H1 (cell line): ENCODE data around the gene ABHD16A. TPM values are rescaled to one million over a fixed set of nuclear protein-coding genes. Genes with fewer than 3 reads are reported as not detected.

Experiments
- CTCF ChIA-PET: fragments of 300-600 bp; sonication (Branson Sonifier 250); formaldehyde crosslinking; loops from one replicate; lab custom pipeline; 2021; ENCODE audit not compliant: partially characterized antibody; lab: Charles Lee
- POLR2A ChIA-PET: fragments of 300-600 bp; sonication (Branson Sonifier 250); formaldehyde crosslinking; loops from one replicate; lab custom pipeline; 2021; ENCODE audit warnings: inconsistent platforms; ENCODE audit not compliant: partially characterized antibody; lab: Charles Lee
- DNase-seq, 2 experiments: peaks; one replicate each; pipeline versions ENCODE4 v3.0.0 to v3.0.0-alpha.2; 2010 to 2022; ENCODE audit warnings: low spot score in 2 of 2, low read depth in 1 of 2, mixed read lengths in 1 of 2
- FAIRE-seq: peaks from 2 replicates; lab custom pipeline; 2011; peaks lifted over from hg19 to GRCh38; lab: Jason Lieb, UNC
- H2AFZ ChIP-seq: 2 replicates; pipeline ENCODE4 v1.8.1; 2012; ENCODE audit warnings: low read length, inconsistent platforms
- H2AK5ac ChIP-seq: 2 replicates; pipeline ENCODE4 v1.6.1; 2013; ENCODE audit warnings: low read depth, low read length
- H2BK120ac ChIP-seq: replicated peaks from 2 replicates; pipeline ENCODE3; 2013; ENCODE audit warnings: low read depth, low read length, inconsistent platforms
- H2BK12ac ChIP-seq: 2 replicates; pipeline ENCODE4 v1.6.1; 2013; ENCODE audit warnings: low read depth, low read length
- H2BK15ac ChIP-seq: 2 replicates; pipeline ENCODE4 v1.6.1; 2013; ENCODE audit warnings: low read length
- H2BK20ac ChIP-seq: 2 replicates; pipeline ENCODE4 v1.6.1; 2013; ENCODE audit warnings: low read length
- H2BK5ac ChIP-seq: 2 replicates; pipeline ENCODE4 v1.6.1; 2013; ENCODE audit warnings: low read depth, low read length
- H3K14ac ChIP-seq: 2 replicates; pipeline ENCODE4 v1.6.1; 2013; ENCODE audit warnings: inconsistent platforms; ENCODE audit not compliant: insufficient read length
- H3K18ac ChIP-seq: 2 replicates; pipeline ENCODE4 v1.6.1; 2013; ENCODE audit warnings: low read length; ENCODE audit errors: extremely low read depth
- H3K23ac ChIP-seq: 2 replicates; pipeline ENCODE4 v1.6.1; 2013; ENCODE audit warnings: inconsistent platforms; ENCODE audit not compliant: insufficient read length
- H3K23me2 ChIP-seq: 2 replicates; pipeline ENCODE4 v1.6.1; 2013; ENCODE audit warnings: low read depth, low read length
- H3K27ac ChIP-seq: 2 replicates; pipeline ENCODE4 v1.6.1; 2011; ENCODE audit warnings: low read depth, low read length, inconsistent platforms
- H3K27me3 ChIP-seq, 4 experiments: replicated peaks in 1 of 4; 1 replicate in 1 of 4; 2 replicates in 3 of 4; pipeline versions ENCODE4 v1.6.1 to v1.8.1; 2011 to 2013; ENCODE audit warnings: low read length in 3 of 4, mild to moderate bottlenecking in 3 of 4, inconsistent platforms in 2 of 4, mixed read lengths in 2 of 4, moderate library complexity in 1 of 4; ENCODE audit not compliant: control insufficient read depth in 3 of 4, insufficient read depth in 3 of 4; ENCODE audit errors: extremely low read depth in 1 of 4
- H3K36me3 ChIP-seq, 4 experiments: 2 replicates each; pipeline versions ENCODE4 v1.6.1 to v1.8.1; 2011 to 2013; ENCODE audit warnings: mild to moderate bottlenecking in 4 of 4, low read length in 3 of 4, moderate library complexity in 2 of 4, control low read depth in 1 of 4, inconsistent platforms in 1 of 4; ENCODE audit not compliant: insufficient read depth in 4 of 4, control insufficient read depth in 2 of 4
- H3K4ac ChIP-seq: replicated peaks from 2 replicates; pipeline ENCODE3; 2013; ENCODE audit warnings: low read length, low read depth, mixed read lengths, inconsistent platforms; ENCODE audit not compliant: insufficient read length
- H3K4me1 ChIP-seq, 4 experiments: replicated peaks in 1 of 4; 1 replicate in 1 of 4; 2 replicates in 3 of 4; pipeline versions ENCODE4 v1.6.1 to v1.8.1; 2011 to 2013; ENCODE audit warnings: low read length in 3 of 4, inconsistent platforms in 2 of 4, mixed read lengths in 1 of 4; ENCODE audit not compliant: insufficient read depth in 4 of 4, control insufficient read depth in 3 of 4
- H3K4me2 ChIP-seq, 2 experiments: 2 replicates each; pipeline versions ENCODE4 v1.6.1 to v1.8.1; 2011 to 2013; ENCODE audit warnings: low read depth in 2 of 2, low read length in 2 of 2, control low read depth in 1 of 2, inconsistent platforms in 1 of 2, mild to moderate bottlenecking in 1 of 2; ENCODE audit not compliant: insufficient read depth in 1 of 2
- H3K4me3 ChIP-seq, 4 experiments: fragments of 200-600, 300-600 bp in 1 of 4; sonication (generic), shearing (Covaris generic), sonication (Bioruptor Twin) in 1 of 4; 2 replicates each; pipeline versions ENCODE4 v1.5.1 to v1.8.1; 2011 to 2016; ENCODE audit warnings: low read length in 4 of 4, low read depth in 3 of 4, control low read depth in 2 of 4, inconsistent platforms in 2 of 4, mild to moderate bottlenecking in 2 of 4, mixed read lengths in 1 of 4, moderate library complexity in 1 of 4; ENCODE audit not compliant: insufficient read depth in 2 of 4; ENCODE audit errors: extremely low read depth in 1 of 4
- H3K56ac ChIP-seq: replicated peaks from 2 replicates; pipeline ENCODE3; 2013; ENCODE audit warnings: low read depth, mild to moderate bottlenecking, mixed read lengths, low read length, inconsistent platforms; ENCODE audit not compliant: insufficient read length
- H3K79me1 ChIP-seq: 2 replicates; pipeline ENCODE4 v1.6.1; 2013; ENCODE audit warnings: low read depth, low read length, control low read depth
- H3K79me2 ChIP-seq, 2 experiments: 2 replicates each; pipeline versions ENCODE4 v1.6.1 to v1.8.1; 2012 to 2013; ENCODE audit warnings: low read length in 2 of 2, mild to moderate bottlenecking in 2 of 2, inconsistent platforms in 1 of 2; ENCODE audit not compliant: insufficient read depth in 2 of 2, control insufficient read depth in 1 of 2
- H3K9ac ChIP-seq, 4 experiments: replicated peaks in 1 of 4; 1 replicate in 1 of 4; 2 replicates in 3 of 4; pipeline versions ENCODE4 v1.6.1 to v1.8.1; 2011 to 2013; ENCODE audit warnings: low read depth in 3 of 4, low read length in 3 of 4, control low read depth in 2 of 4, mild to moderate bottlenecking in 2 of 4, moderate library complexity in 2 of 4, inconsistent platforms in 1 of 4; ENCODE audit errors: extremely low read depth in 1 of 4
- H3K9me3 ChIP-seq, 2 experiments: 2 replicates each; pipeline versions ENCODE4 v1.6.1 to v1.8.1; 2012 to 2013; ENCODE audit warnings: mild to moderate bottlenecking in 2 of 2, moderate library complexity in 2 of 2, control low read depth in 1 of 2, inconsistent platforms in 1 of 2, low read depth in 1 of 2, low read length in 1 of 2, mixed read lengths in 1 of 2; ENCODE audit not compliant: insufficient read depth in 2 of 2
- H4K20me1 ChIP-seq, 2 experiments: replicated peaks in 1 of 2; 2 replicates each; pipeline versions ENCODE3 to v1.8.1; 2011 to 2013; ENCODE audit warnings: inconsistent platforms in 2 of 2, low read length in 2 of 2, mild to moderate bottlenecking in 1 of 2; ENCODE audit not compliant: insufficient read depth in 2 of 2, control insufficient read depth in 1 of 2
- H4K5ac ChIP-seq: 2 replicates; pipeline ENCODE4 v1.6.1; 2013; ENCODE audit warnings: low read length, low read depth, mixed read lengths, inconsistent platforms; ENCODE audit not compliant: insufficient read length
- H4K8ac ChIP-seq: 2 replicates; pipeline ENCODE4 v1.8.0; 2013; ENCODE audit warnings: mild to moderate bottlenecking, moderate library complexity, low read length, inconsistent platforms; ENCODE audit not compliant: insufficient read depth; ENCODE audit errors: extremely low read depth
- H4K91ac ChIP-seq: replicated peaks from 2 replicates; pipeline ENCODE3; 2013; ENCODE audit warnings: low read length, mixed read lengths, inconsistent platforms; ENCODE audit not compliant: insufficient read length
- ASH2L ChIP-seq: fragments of 200-600, 300-600 bp; sonication (generic); IDR thresholded peaks from one replicate; pipeline ENCODE4 v1.7.1; 2017; ENCODE audit warnings: low read length
- BRCA1 ChIP-seq: IDR thresholded peaks from 2 replicates; pipeline ENCODE4 v1.6.1; 2012; ENCODE audit warnings: low read depth, low read length, improper control_type of control experiment
- CREB1 ChIP-seq: IDR thresholded peaks from 2 replicates; pipeline ENCODE4 v1.6.1; 2012; ENCODE audit warnings: inconsistent platforms
- JUND ChIP-seq: IDR thresholded peaks from 2 replicates; pipeline ENCODE4 v1.6.1; 2011; ENCODE audit warnings: mild to moderate bottlenecking, improper control_type of control experiment, low read length
- PHF8 ChIP-seq: fragments of 200-600 bp; sonication (generic); conservative IDR thresholded peaks from 2 replicates; pipeline ENCODE4 v1.7.1; 2012; ENCODE audit warnings: low read depth, mild to moderate bottlenecking, inconsistent platforms, low read length, moderate library complexity
- RAD21 ChIP-seq, 2 experiments: IDR thresholded peaks in 1 of 2; conservative IDR thresholded peaks in 1 of 2; 2 replicates each; pipeline ENCODE4 v1.6.1; 2011; ENCODE audit warnings: low read depth in 2 of 2, low read length in 2 of 2, improper control_type of control experiment in 1 of 2, inconsistent platforms in 1 of 2, mild to moderate bottlenecking in 1 of 2, moderate library complexity in 1 of 2
- TEAD4 ChIP-seq: IDR thresholded peaks from 2 replicates; pipeline ENCODE4 v1.6.1; 2012; ENCODE audit warnings: low read depth, low read length, inconsistent platforms, mixed read lengths
- WGBS, 2 experiments: shearing (Covaris generic) in 1 of 2; methylation state at CpG; one replicate each; pipeline versions ENCODE4 v1.1.6 to v1.1.7; 2013 to 2015; ENCODE audit warnings: low lambda C conversion rate in 2 of 2, mixed read lengths in 2 of 2, inconsistent platforms in 1 of 2, low coverage in 1 of 2, missing lambda C conversion rate in 1 of 2; ENCODE audit not compliant: insufficient replicate concordance in 2 of 2, insufficient coverage in 1 of 2, insufficient read length in 1 of 2; ENCODE audit errors: extremely low coverage in 1 of 2, missing lambda C conversion rate in 1 of 2; 5-methylcytosine and 5-hydroxymethylcytosine counted together
- polyA plus RNA-seq, 7 experiments: library from polyadenylated mRNA; depleted of rRNA in 3 of 7; stranded (reverse) in 5 of 7; unstranded in 2 of 7; fragments of >200 nt in 5 of 7; fragments of 200-250 nt in 2 of 7; gene quantifications; 1 replicate in 5 of 7; 2 replicates in 1 of 7; 4 replicates in 1 of 7; pipeline versions ENCODE4 v1.2.1 to v1.2.3, GENCODE V29; 2011 to 2013; ENCODE audit warnings: missing spikeins in 2 of 7, mixed read lengths in 2 of 7
- total RNA-seq: library from RNA; stranded (reverse); fragmentation: NEBNext Ultra II Directional; extraction: Animal tissue kit (Norgen Biotek cat#: 25700); gene quantifications from 2 replicates; pipeline ENCODE4 v1.2.1, GENCODE V29; 2021
- TF ChIP-seq, protein P1 (sequence below), 3 experiments: IDR thresholded peaks; 1 replicate in 2 of 3; 2 replicates in 1 of 3; pipeline versions ENCODE4 v1.5.1 to v1.6.1; 2011; ENCODE audit warnings: low read length in 3 of 3, mild to moderate bottlenecking in 3 of 3, inconsistent platforms in 2 of 3, low read depth in 1 of 3, moderate library complexity in 1 of 3; ENCODE audit not compliant: insufficient read depth in 1 of 3; ENCODE audit errors: control extremely low read depth in 1 of 3
- TF ChIP-seq, protein P2 (sequence below): IDR thresholded peaks from 2 replicates; pipeline ENCODE4 v1.6.1; 2012; ENCODE audit warnings: inconsistent platforms

ABHD16A gene
- total and polyA plus RNA-seq, 2 of the 8 experiments (the other 6 are each of a cell fraction or from before 2014, with no cell fraction given): 32.9 to 40.2 TPM

DNA sequence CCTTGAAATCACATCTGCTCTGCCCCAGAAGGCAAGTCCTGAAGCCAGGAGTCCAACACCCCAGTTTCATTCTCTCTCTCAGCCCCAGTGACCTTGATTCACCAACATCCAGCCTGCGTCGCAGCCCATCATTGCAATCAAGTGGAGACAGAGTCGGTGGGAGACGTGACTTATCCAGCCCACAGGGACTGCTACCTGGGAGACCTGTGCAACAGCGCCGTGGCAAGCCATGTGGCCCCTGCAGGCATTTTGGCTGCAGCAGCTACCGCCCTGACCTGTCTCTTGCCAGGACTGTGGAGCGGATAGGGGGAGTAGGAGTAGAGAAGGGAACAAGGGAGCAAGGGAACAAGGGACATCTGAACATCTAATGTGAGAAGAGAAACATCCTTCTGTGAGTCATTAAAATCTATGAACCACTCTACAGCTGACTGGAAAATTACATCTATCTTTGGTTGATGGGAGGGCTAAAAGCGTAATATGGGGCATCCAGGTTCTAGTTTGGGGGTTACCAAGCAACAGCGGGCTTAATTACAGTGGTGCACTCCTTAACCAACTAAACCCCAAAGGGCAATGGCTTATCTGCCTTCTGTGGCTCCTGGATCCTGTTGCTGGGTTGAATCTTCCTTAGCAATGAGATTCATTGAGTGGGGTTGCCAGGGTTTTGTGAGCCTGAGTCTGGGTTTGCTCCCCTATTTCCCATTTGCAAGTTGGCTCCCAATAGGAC lies 14.5 kb upstream of the ABHD16A start:
- H3K56ac ChIP-seq: no peak overlapping the region
- no peaks in the 10 kb centered on the region for H3K9me3 ChIP-seq
- H3K4me3 ChIP-seq: 0 out of 8 replicates have a peak overlapping the region, but pooled peaks of 1 of the 4 experiments have one; percentile 9
- no peak overlapping the region for H3K4ac ChIP-seq
- no peak overlapping the region for H3K23ac ChIP-seq
- FAIRE-seq (no peak), DNase-seq (no peak)
- no peak overlapping the region for H2AK5ac ChIP-seq
- H2BK5ac ChIP-seq: no peak overlapping the region
- H3K9ac ChIP-seq: no peak overlapping the region
- no peaks in the 10 kb centered on the region for H3K79me2 ChIP-seq
- no peaks in the 10 kb centered on the region; a peak in 1 of 7 replicates for H3K27me3 ChIP-seq
- H3K18ac ChIP-seq: no peak overlapping the region
- WGBS, 2 experiments: 63% methylated on average over 10 of the region's 10 CpGs; no CpG with 5 or more reads in 1 of the 2 experiments
- H4K5ac ChIP-seq: peak overlapping the region; percentile 51
- H2BK20ac ChIP-seq: no peak overlapping the region
- H3K14ac ChIP-seq: no peak overlapping the region
- peaks cover 11 to 29% (median 27%) of the 10 kb centered on the region in 4 experiments for H3K4me1 ChIP-seq
- ChIA-PET POLR2A (interaction anchor here (3.5 to 4.7 kb wide), 3 partner anchors 12 to 22 kb away, joined by 10 to 36 read pairs (median 19); partner anchors contain the start of genes ABHD16A, DDAH2 and MSH5), CTCF (interaction anchor here (0.7 to 1.5 kb wide), 8 partner anchors 10 to 72 kb away, joined by 3 to 5 read pairs (median 3); partner anchors contain the start of gene LY6G5B)
- no peak overlapping the region for H4K91ac ChIP-seq
- H2BK15ac ChIP-seq: no peak overlapping the region
- H2AFZ ChIP-seq: 0 out of 2 replicates have a peak overlapping the region, but pooled peaks have one; percentile 43
- 0 out of 4 replicates have a peak overlapping the region, but pooled peaks of 1 of the 2 experiments have one; percentile 45 for H3K4me2 ChIP-seq
- no peak overlapping the region for H4K8ac ChIP-seq
- H2BK12ac ChIP-seq: no peak overlapping the region
- H3K23me2 ChIP-seq: no peaks in the 10 kb centered on the region
- no peak overlapping the region for H3K27ac ChIP-seq
- H3K79me1 ChIP-seq: no peaks in the 10 kb centered on the region
- H4K20me1 ChIP-seq: no peaks in the 10 kb centered on the region
- H3K36me3 ChIP-seq: no peaks in the 10 kb centered on the region
- H2BK120ac ChIP-seq: no peak overlapping the region
- TF ChIP-seq ASH2L: no peak
- TF ChIP-seq BRCA1: no peak
- no peak for TF ChIP-seq TEAD4
- no peak for TF ChIP-seq PHF8
- peak; percentile 50 to 56; a peak in 3 of 4 replicates for TF ChIP-seq RAD21 (IDR thresholded peaks at IDR 0.05 in 1 of 2, conservative IDR thresholded peaks at IDR 0.05 in 1 of 2; ENCODE audit: low read depth in 2 of 2, low read length in 2 of 2)
- peak; percentile 51; the same call in 1 of the 2 replicates for TF ChIP-seq CREB1
- TF ChIP-seq, protein P1, sequence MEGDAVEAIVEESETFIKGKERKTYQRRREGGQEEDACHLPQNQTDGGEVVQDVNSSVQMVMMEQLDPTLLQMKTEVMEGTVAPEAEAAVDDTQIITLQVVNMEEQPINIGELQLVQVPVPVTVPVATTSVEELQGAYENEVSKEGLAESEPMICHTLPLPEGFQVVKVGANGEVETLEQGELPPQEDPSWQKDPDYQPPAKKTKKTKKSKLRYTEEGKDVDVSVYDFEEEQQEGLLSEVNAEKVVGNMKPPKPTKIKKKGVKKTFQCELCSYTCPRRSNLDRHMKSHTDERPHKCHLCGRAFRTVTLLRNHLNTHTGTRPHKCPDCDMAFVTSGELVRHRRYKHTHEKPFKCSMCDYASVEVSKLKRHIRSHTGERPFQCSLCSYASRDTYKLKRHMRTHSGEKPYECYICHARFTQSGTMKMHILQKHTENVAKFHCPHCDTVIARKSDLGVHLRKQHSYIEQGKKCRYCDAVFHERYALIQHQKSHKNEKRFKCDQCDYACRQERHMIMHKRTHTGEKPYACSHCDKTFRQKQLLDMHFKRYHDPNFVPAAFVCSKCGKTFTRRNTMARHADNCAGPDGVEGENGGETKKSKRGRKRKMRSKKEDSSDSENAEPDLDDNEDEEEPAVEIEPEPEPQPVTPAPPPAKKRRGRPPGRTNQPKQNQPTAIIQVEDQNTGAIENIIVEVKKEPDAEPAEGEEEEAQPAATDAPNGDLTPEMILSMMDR (IDR thresholded peaks at IDR 0.05; ENCODE audit: control extremely low read depth in 1 of 3, insufficient read depth in 1 of 3, low read depth in 1 of 3, low read length in 3 of 3): peak; percentile 52 to 74 (median 72); a peak in 3 of 4 replicates
- TF ChIP-seq, protein P2, sequence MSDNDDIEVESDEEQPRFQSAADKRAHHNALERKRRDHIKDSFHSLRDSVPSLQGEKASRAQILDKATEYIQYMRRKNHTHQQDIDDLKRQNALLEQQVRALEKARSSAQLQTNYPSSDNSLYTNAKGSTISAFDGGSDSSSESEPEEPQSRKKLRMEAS: peak; percentile 83
- TF ChIP-seq JUND: no peak
